OCI-M2 (cell line): ENCODE data around the gene FFAR3.
"Not testable (repeated sequence)": the region's sequence is repeated elsewhere in the genome, so short reads cannot be mapped to it uniquely, and the experiment has no call there.

ENCODE experiments used
- DNase-seq: peaks from one replicate; lab custom pipeline; 2025; ENCODE audit not compliant: unreplicated experiment; lab: John Stamatoyannopoulos, UW

FFAR3 gene

DNA sequence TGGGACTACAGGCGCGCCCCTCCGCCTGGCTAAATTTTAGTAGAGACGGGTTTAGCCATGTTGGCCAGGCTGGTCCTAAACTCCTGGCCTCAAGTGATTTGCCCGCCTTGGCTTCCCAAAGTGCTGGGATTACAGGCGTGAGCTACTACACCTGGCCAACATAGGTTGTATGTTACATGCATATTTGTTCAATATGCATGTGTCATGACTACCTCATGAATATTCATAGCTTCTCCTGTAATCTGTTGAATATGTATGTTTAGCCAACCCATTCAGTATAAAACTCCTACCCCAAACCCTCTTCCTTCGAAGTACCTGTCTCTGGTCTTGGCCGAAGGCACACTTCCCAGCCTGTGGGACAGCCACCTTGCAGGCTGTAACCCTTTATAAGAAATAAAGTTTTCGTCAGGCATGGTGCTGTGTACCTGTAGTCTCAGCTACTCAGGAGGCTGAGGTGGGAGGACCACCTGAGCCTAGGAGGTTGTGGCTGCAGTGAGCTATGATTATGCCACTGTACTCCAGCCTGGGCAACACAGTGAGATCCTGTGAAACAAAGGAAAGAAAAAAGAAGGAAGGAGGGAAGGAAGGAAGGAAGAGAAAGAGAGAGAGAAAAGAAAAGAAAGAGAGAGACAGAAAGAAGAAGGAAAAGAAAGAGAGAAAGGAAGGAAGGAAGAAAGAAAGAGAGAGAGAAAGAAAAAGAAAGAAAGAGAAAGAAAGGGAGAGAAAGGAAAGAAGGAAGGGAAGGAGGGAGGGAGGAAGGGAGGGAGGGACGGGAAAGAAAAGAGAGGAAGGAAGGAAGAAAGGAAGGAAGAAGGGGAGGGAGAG, 41.9 kb downstream of the FFAR3 start:
- no peak for DNase-seq

DNA sequence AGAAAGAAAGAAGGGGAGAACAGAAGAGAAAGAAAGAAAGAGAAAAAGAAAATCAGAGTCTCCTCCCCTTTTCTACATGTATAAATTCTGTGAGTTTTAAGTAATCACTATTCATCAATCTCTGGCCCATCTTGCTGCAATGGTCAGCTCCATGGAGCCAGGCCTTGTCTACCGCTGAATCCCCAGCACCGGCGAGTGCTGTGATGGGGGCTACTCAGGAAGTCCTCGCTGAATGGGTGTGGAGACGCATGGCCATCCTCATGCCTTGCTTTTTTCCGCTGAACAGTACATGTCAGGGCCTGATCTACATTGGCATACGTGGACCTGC, 42.5 kb downstream of the FFAR3 start:
- DNase-seq: no peak

- not testable (repeated sequence) for DNase-seq
Observed at GRCh38 chr19:35401416-35401815, 43.2 kb downstream of the FFAR3 start.

- DNase-seq: no peak
Observed at GRCh38 chr19:35403116-35403760, 45.0 kb downstream of the FFAR3 start.

DNA sequence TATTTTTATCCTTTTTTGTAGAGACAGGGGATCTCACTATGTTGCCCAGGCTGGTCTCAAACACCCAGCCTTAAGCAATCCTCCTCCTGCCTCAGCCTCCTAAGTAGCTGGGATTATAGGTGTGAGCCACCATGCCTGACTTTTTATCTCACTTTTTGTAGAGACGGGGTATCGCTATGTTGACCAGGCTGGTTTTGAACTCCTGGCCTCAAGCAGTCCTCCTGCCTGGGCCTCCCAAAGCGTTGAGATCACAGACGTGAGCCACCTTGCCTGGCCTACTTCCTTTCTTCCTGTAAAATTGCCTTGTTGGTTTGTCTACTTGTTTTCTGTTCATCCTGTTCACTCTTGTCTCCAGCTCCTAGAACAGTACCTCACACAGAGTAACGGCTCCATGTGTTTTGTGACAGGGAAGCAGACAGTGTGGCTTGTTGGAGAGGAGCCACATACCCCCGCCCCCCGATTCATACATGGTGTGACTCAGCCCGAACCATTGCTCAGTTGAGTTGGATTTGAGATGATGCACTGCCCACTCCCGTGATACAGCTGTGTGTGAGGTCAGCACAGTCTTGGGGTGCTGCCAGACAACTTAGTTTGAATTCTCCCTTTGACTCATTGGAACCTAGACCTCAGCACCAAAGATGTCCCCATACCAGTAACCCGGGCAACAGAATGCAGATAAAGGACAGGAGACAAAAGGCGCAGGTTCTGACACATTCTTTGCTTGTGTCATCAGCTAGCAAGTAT, 46.8 kb downstream of the FFAR3 start:
- DNase-seq: no peak

GRCh38 chr19:35407619-35408018, 49.4 kb downstream of the FFAR3 start:
- no peak for DNase-seq

DNA sequence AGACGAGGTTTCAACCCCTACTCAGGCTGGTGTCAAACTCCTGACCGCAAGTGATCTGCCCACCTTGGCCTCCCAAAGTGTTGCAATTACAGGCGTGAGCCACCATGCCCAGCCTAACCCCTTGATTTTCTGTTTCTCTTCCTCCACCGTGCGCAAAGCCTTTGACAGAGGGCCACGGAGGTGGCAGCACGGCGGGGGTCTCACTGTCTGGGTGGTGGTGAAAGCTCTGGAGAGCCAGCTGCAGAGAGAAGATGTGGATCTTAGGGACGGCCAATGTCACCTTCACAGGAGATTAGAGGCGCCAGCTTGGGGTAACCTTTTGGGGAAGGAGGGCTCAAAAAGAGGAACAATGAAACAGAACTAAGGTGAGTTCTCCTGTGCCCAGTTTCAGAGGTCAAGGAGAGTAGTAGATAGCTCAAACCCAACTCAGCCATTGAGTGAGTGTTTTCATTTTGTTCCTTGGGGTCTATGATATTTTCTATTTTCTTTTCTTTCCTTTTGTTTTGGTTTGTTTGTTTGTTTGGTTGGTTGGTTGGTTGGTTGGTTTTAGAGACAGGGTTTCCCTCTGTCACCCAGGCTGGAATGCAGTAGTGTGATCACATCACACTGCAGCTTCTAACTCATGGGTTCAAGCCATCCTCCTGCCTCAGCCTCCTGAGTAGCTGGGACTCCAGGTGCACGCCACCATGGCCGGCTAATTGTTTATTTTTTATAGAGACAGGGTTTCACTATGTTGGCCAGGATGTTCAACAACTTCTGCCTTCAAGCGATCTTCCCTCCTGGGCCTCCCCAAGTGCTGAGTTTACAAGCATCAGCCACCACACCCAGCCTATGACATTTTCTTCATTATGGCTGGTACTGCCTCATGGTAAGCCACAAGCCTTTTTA, 50.3 kb downstream of the FFAR3 start:
- no peak for DNase-seq

DNA sequence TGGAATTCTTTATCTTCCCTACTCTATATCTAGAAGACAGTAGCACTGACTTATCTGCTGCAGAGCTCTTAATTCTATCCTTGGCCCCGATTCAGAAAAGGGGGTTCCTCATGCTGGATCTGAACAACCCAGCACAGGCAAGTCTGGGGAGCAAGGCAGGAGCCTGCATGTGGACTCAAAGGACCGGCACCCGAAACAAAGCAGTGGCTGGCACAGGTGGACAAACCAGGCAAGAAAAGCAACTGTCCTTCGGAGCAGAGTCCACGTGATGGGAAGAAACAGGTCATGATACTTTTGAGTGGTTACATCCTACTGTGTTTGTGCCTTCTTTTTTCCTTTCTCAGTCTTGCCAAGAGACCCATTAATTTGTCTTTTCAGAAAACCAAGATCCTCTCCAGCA, 50.9 kb downstream of the FFAR3 start:
- no peak for DNase-seq
